ENCODE data around the gene TMEM51. TPM values are rescaled to one million over a fixed set of nuclear protein-coding genes. Genes with fewer than 3 reads are reported as not detected.

The TMEM51 gene
- polyA plus RNA-seq (2011; rRNA removed), result 25.5 and 28.6 TPM in 2 replicates
- 9.0 and 13.6 TPM in 2 replicates for polyA minus RNA-seq (2011; rRNA and poly(A)+ RNA removed)

- Histone ChIP-seq H3K27me3 (ENCODE audit: control insufficient read depth, insufficient read depth, low read length) (peaks cover 8% of the 10 kb centered on the region), H3K27ac (ENCODE audit: low read depth, low read length) (peak within 1 kb of the TSS; percentile 65), H3K4me3 (ENCODE audit: low read depth, low read length) (peak within 1 kb of the TSS; percentile 71), H3K9me3 (ENCODE audit: control insufficient read depth, insufficient read depth, low read length) (no peaks in the 10 kb centered on the region; the same call in 1 of the 2 replicates)
- no peak for TF ChIP-seq CTCF (IDR thresholded peaks at IDR 0.05; ENCODE audit: low read depth, low read length)
- CTCF ChIA-PET, result interaction anchor here (0.8 to 4.1 kb wide), 20 partner anchors 8 to 215 kb away, joined by 3 to 65 read pairs (median 4); no protein-coding TSS in a partner anchor
- no peak for DNase-seq (ENCODE audit: low read depth, low spot score)
- POLR2A ChIA-PET, result no interaction called here
Measured at GRCh38 chr1:15153184-15153841, at the start of gene TMEM51. Gene TMEM51, plus strand, starts transcription at chr1:15153747. Its CDS starts 61,341 bp downstream, at chr1:15215088.

- peaks cover 29% of the 10 kb centered on the region for H3K27me3 ChIP-seq (ENCODE audit: control insufficient read depth, insufficient read depth, low read length)
- ChIA-PET POLR2A (no interaction called here), CTCF (no interaction called here)
- no peak for TF ChIP-seq CTCF (IDR thresholded peaks at IDR 0.05; ENCODE audit: low read depth, low read length)
- no peak overlapping the region for H3K4me3 ChIP-seq (ENCODE audit: low read depth, low read length)
- no peak for DNase-seq (ENCODE audit: low read depth, low spot score)
- H3K27ac ChIP-seq (ENCODE audit: low read depth, low read length), result no peak overlapping the region
- peaks cover 3% of the 10 kb centered on the region; the same call in 1 of the 2 replicates for H3K9me3 ChIP-seq (ENCODE audit: control insufficient read depth, insufficient read depth, low read length)
Measured at GRCh38 chr1:15103906-15104305, 49.6 kb upstream of the TMEM51 start.

GRCh38 chr1:15104768-15105167 lies 48.8 kb upstream of the TMEM51 start:
- Histone ChIP-seq H3K27me3 (ENCODE audit: control insufficient read depth, insufficient read depth, low read length) (peaks cover 21% of the 10 kb centered on the region), H3K27ac (ENCODE audit: low read depth, low read length) (no peak overlapping the region), H3K4me3 (ENCODE audit: low read depth, low read length) (no peak overlapping the region), H3K9me3 (ENCODE audit: control insufficient read depth, insufficient read depth, low read length) (peaks cover 3% of the 10 kb centered on the region; the same call in 1 of the 2 replicates)
- ChIA-PET POLR2A (no interaction called here), CTCF (no interaction called here)
- no peak for DNase-seq (ENCODE audit: low read depth, low spot score)
- TF ChIP-seq CTCF (IDR thresholded peaks at IDR 0.05; ENCODE audit: low read depth, low read length), result no peak

- H3K4me3 ChIP-seq (ENCODE audit: low read depth, low read length), result no peak overlapping the region
Measured at GRCh38 chr1:15106608-15107007, 46.9 kb upstream of the TMEM51 start.

More at GRCh38 chr1:15106608-15107007, 46.9 kb upstream of the TMEM51 start:
- Histone ChIP-seq H3K27ac (ENCODE audit: low read depth, low read length) (no peak overlapping the region), H3K9me3 (ENCODE audit: control insufficient read depth, insufficient read depth, low read length) (peaks cover 3% of the 10 kb centered on the region; the same call in 1 of the 2 replicates), H3K27me3 (ENCODE audit: control insufficient read depth, insufficient read depth, low read length) (peaks cover 10% of the 10 kb centered on the region)
- ChIA-PET POLR2A (no interaction called here), CTCF (no interaction called here)
- DNase-seq (ENCODE audit: low read depth, low spot score), result no peak
- TF ChIP-seq CTCF (IDR thresholded peaks at IDR 0.05; ENCODE audit: low read depth, low read length), result no peak

Data from AG04450 (cell line).